Vagina (tissue), 2 donors: ENCODE data around the gene CTCFL. TPM values are rescaled to one million over a fixed set of nuclear protein-coding genes. Genes with fewer than 3 reads are reported as not detected.

Source experiments
- DNase-seq, 2 donors: peaks; one replicate each; pipeline ENCODE4 v3.0.0-alpha.2; 2017; ENCODE audit errors: extremely low spot score in 2 of 2
- H3K27ac ChIP-seq: fragments of 200-600 bp; sonication (generic); one replicate; pipeline ENCODE4 v1.5.1; 2019
- H3K27me3 ChIP-seq: fragments of 200-600 bp; sonication (generic); one replicate; pipeline ENCODE4 v1.5.1; 2019
- H3K36me3 ChIP-seq, 2 donors: fragments of 200-600 bp; sonication (generic); one replicate each; pipeline ENCODE4 v1.5.1; 2017 to 2019
- H3K4me1 ChIP-seq: fragments of 200-600 bp; sonication (generic); one replicate; pipeline ENCODE4 v1.5.1; 2019
- H3K4me3 ChIP-seq, 2 donors: fragments of 200-600 bp; sonication (generic); 1 replicate in 1 of 2; 2 replicates in 1 of 2; pipeline ENCODE4 v1.5.1; 2016 to 2019
- H3K9me3 ChIP-seq: fragments of 200-600 bp; sonication (generic); one replicate; pipeline ENCODE4 v1.5.1; 2019
- CTCF ChIP-seq, 3 experiments: fragments of 450-650 bp in 2 of 3; fragments of 200-600 bp in 1 of 3; sonication (generic) in 1 of 3; IDR thresholded peaks; one replicate each; pipeline ENCODE4 v1.5.1; 2017 to 2019; ENCODE audit warnings: antibody characterized with exemption in 3 of 3, mild to moderate bottlenecking in 2 of 3, moderate library complexity in 2 of 3
- POLR2A ChIP-seq, 2 donors: fragments of 450-650 bp; IDR thresholded peaks; one replicate each; pipeline ENCODE4 v1.6.1; 2017; ENCODE audit warnings: antibody characterized with exemption in 2 of 2, mild to moderate bottlenecking in 2 of 2, moderate library complexity in 2 of 2
- POLR2AphosphoS5 ChIP-seq, 2 donors: sonication (generic); formaldehyde crosslinking; IDR thresholded peaks; one replicate each; pipeline ENCODE4 v1.9.0; 2017; ENCODE audit warnings: antibody characterized with exemption in 2 of 2, mild to moderate bottlenecking in 2 of 2, low read depth in 1 of 2; ENCODE audit not compliant: insufficient read depth in 1 of 2
- intact Hi-C: fragments of 100-400 bp; cut with DNase I; formaldehyde crosslinking; loops from one replicate; pipeline ENCODE4 v1.15.1; 2023
- total RNA-seq: library from RNA; depleted of rRNA; stranded (reverse); fragments of >200 nt; gene quantifications from one replicate; pipeline ENCODE4 v1.2.3, GENCODE V29; 2016

CTCFL gene
- total RNA-seq, 1 donor from 2014 or later: not detected

- intact Hi-C loops: no loop called here
- H3K4me1 ChIP-seq: no peaks in the 10 kb centered on the region
- DNase-seq: no peak
- H3K27me3 ChIP-seq: no peaks in the 10 kb centered on the region
- no peak overlapping the region for H3K27ac ChIP-seq
- H3K4me3 ChIP-seq: no peak overlapping the region
- H3K9me3 ChIP-seq: no peaks in the 10 kb centered on the region
- H3K36me3 ChIP-seq: no peaks in the 10 kb centered on the region
- TF ChIP-seq POLR2AphosphoS5 (IDR thresholded peaks at IDR 0.05; ENCODE audit: insufficient read depth in 1 of 2, low read depth in 1 of 2): no peak
- TF ChIP-seq POLR2A (IDR thresholded peaks at IDR 0.05): no peak
- TF ChIP-seq CTCF (IDR thresholded peaks at IDR 0.05): no peak
Measured at GRCh38 chr20:57526885-57527460, 2.0 kb upstream of the CTCFL start.

GRCh38 chr20:57526087-57526884 is 1.3 kb upstream of the CTCFL start:
- Histone ChIP-seq H3K27me3 (no peaks in the 10 kb centered on the region), H3K27ac (no peak overlapping the region), H3K9me3 (no peaks in the 10 kb centered on the region), H3K36me3 (no peaks in the 10 kb centered on the region), H3K4me3 (no peak overlapping the region), H3K4me1 (no peaks in the 10 kb centered on the region)
- TF ChIP-seq CTCF (IDR thresholded peaks at IDR 0.05) (no peak), POLR2AphosphoS5 (IDR thresholded peaks at IDR 0.05; ENCODE audit: insufficient read depth in 1 of 2, low read depth in 1 of 2) (no peak)
- intact Hi-C loops: no loop called here
- no peak for DNase-seq

GRCh38 chr20:57525328-57526086 is 567 bp upstream of the CTCFL start:
- no peaks in the 10 kb centered on the region for H3K4me1 ChIP-seq
- H3K36me3 ChIP-seq: no peaks in the 10 kb centered on the region
- no peaks in the 10 kb centered on the region for H3K9me3 ChIP-seq
- no peaks in the 10 kb centered on the region for H3K27me3 ChIP-seq
- no peak for TF ChIP-seq POLR2A (IDR thresholded peaks at IDR 0.05)
- no peak for TF ChIP-seq CTCF (IDR thresholded peaks at IDR 0.05)
- no peak for TF ChIP-seq POLR2AphosphoS5 (IDR thresholded peaks at IDR 0.05; ENCODE audit: insufficient read depth in 1 of 2, low read depth in 1 of 2)
- H3K4me3 ChIP-seq: no peak overlapping the region
- no peak overlapping the region for H3K27ac ChIP-seq
- intact Hi-C loops: no loop called here
- DNase-seq: no peak

GRCh38 chr20:57523782-57524181 is 1.2 kb downstream of the CTCFL start:
- Histone ChIP-seq H3K27me3 (no peaks in the 10 kb centered on the region), H3K4me3 (no peak overlapping the region), H3K36me3 (no peaks in the 10 kb centered on the region), H3K4me1 (no peaks in the 10 kb centered on the region), H3K27ac (no peak overlapping the region), H3K9me3 (no peaks in the 10 kb centered on the region)
- intact Hi-C loops: no loop called here
- no peak for DNase-seq
- TF ChIP-seq POLR2AphosphoS5 (IDR thresholded peaks at IDR 0.05; ENCODE audit: insufficient read depth in 1 of 2, low read depth in 1 of 2) (no peak), CTCF (IDR thresholded peaks at IDR 0.05) (no peak), POLR2A (IDR thresholded peaks at IDR 0.05) (no peak)
